ENCODE results near the gene LIF. TPM values are rescaled to one million over a fixed set of nuclear protein-coding genes. Genes with fewer than 3 reads are reported as not detected.

Gene LIF
- total RNA-seq, 4 donors from 2014 or later, result 4.0 to 5.2 (median 4.4) TPM

DNA sequence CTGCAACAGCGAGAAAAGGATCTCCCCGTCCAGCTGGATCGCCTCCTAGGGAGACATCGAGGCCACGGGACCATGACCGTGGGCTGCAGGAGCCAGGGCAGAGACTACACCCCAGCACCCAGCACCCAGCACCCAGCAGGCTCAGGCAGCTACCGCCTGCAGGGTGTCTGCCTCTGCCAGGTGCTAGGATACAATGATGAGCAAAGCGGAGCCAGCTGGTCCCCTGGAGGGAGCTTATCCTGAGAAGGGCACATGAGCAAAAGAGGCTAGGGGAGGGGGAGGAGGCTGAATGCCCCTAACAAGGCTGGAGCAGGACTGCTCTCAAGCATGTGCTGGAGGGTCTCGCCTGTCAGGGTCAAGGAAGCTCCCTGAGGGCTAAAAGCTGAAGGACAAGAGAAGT, 47.5 kb upstream of the LIF start:
- in situ Hi-C loops (cut with MboI; ENCODE audit: low pct_ligation_motif_present in 1 of 4, low pct_unique_long_range_greater_than_20kb in 1 of 4, low sequenced_read_pairs in 3 of 4) (loop anchor here in 1 of 4 donors (25.0 kb wide), 1 partner anchor 93 kb away; the partner anchor contains the start of genes RNF215 and SEC14L2), intact Hi-C loops (cut with DNase I; ENCODE audit: low total_unique reads) (no loop called here)
- no peak for DNase-seq
- peaks cover 17 to 38% (median 29%) of the 10 kb centered on the region in 4 donors for H3K4me1 ChIP-seq
- no peaks in the 10 kb centered on the region for H3K9me3 ChIP-seq
- H3K27ac ChIP-seq, result no peak overlapping the region
- WGBS, 2 donors (ENCODE audit: low coverage in 1 of 2), result 91% methylated on average over 9 of the region's 9 CpGs; no CpG with 5 or more reads in 1 of the 2 donors
- H3K27me3 ChIP-seq, result no peaks in the 10 kb centered on the region
- no peak for TF ChIP-seq POLR2AphosphoS5 (IDR thresholded peaks at IDR 0.05)
- TF ChIP-seq POLR2A (IDR thresholded peaks at IDR 0.05), result no peak
- no peak for TF ChIP-seq EP300 (IDR thresholded peaks at IDR 0.05; ENCODE audit: low read depth)
- TF ChIP-seq CTCF (IDR thresholded peaks at IDR 0.05), result no peak
- no peak overlapping the region for H3K4me3 ChIP-seq
- peaks cover 0 to 40% (median 21%) of the 10 kb centered on the region in 4 donors for H3K36me3 ChIP-seq

- intact Hi-C loops (cut with DNase I; ENCODE audit: low total_unique reads), result no loop called here
- WGBS, 2 donors (ENCODE audit: low coverage in 1 of 2), result 91% methylated on average over 7 of the region's 7 CpGs; no CpG with 5 or more reads in 1 of the 2 donors
Observed at GRCh38 chr22:30293026-30293425, 46.5 kb upstream of the LIF start.

GRCh38 chr22:30292069-30292970, 45.8 kb upstream of the LIF start:
- TF ChIP-seq POLR2A (IDR thresholded peaks at IDR 0.05) (no peak), CTCF (IDR thresholded peaks at IDR 0.05) (no peak), EP300 (IDR thresholded peaks at IDR 0.05; ENCODE audit: low read depth) (no peak), POLR2AphosphoS5 (IDR thresholded peaks at IDR 0.05) (no peak)
- Histone ChIP-seq H3K4me1 (peaks cover 27 to 37% (median 34%) of the 10 kb centered on the region in 4 donors), H3K27ac (peak overlapping the region; percentile 89 to 93 (median 90)), H3K36me3 (peaks cover 0 to 35% (median 19%) of the 10 kb centered on the region in 4 donors), H3K9me3 (no peaks in the 10 kb centered on the region), H3K27me3 (no peaks in the 10 kb centered on the region), H3K4me3 (no peak overlapping the region)
- in situ Hi-C loops (cut with MboI; ENCODE audit: low pct_ligation_motif_present in 1 of 4, low pct_unique_long_range_greater_than_20kb in 1 of 4, low sequenced_read_pairs in 3 of 4) (loop anchor here in 1 of 4 donors (25.0 kb wide), 1 partner anchor 95 kb away; the partner anchor contains the start of genes RNF215 and SEC14L2), intact Hi-C loops (cut with DNase I; ENCODE audit: low total_unique reads) (no loop called here)
- WGBS, 2 donors (ENCODE audit: low coverage in 1 of 2), result 90% methylated on average over 17 of the region's 18 CpGs; no CpG with 5 or more reads in 1 of the 2 donors
- no peak for DNase-seq

More at GRCh38 chr22:30293026-30293425, 46.5 kb upstream of the LIF start:
- Histone ChIP-seq H3K27ac (no peak overlapping the region), H3K4me3 (no peak overlapping the region), H3K27me3 (no peaks in the 10 kb centered on the region), H3K36me3 (peaks cover 0 to 40% (median 19%) of the 10 kb centered on the region in 4 donors), H3K9me3 (no peaks in the 10 kb centered on the region), H3K4me1 (peaks cover 24 to 37% (median 31%) of the 10 kb centered on the region in 4 donors)
- DNase-seq, result no peak
- in situ Hi-C loops (cut with MboI; ENCODE audit: low pct_ligation_motif_present in 1 of 4, low pct_unique_long_range_greater_than_20kb in 1 of 4, low sequenced_read_pairs in 3 of 4), result loop anchor here in 1 of 4 donors (25.0 kb wide), 1 partner anchor 94 kb away; the partner anchor contains the start of genes RNF215 and SEC14L2
- TF ChIP-seq CTCF (IDR thresholded peaks at IDR 0.05), result no peak
